ENCODE data around the gene CACNB2. TPM values are rescaled to one million over a fixed set of nuclear protein-coding genes. Genes with fewer than 3 reads are reported as not detected.

Gene CACNB2
- total RNA-seq, 2 donors from 2014 or later = 1.9 to 4.6 TPM

GRCh38 chr10:18340496-18341051, 200.3 kb downstream of the CACNB2 start:
- Histone ChIP-seq H3K36me3 (ENCODE audit: control insufficient read depth, insufficient read depth, low read length) (no peaks in the 10 kb centered on the region), H3K9me3 (ENCODE audit: control insufficient read depth, low read length) (no peaks in the 10 kb centered on the region), H3K27me3 (ENCODE audit: control insufficient read depth, insufficient read depth, low read length, poor library complexity, severe bottlenecking) (no peaks in the 10 kb centered on the region), H3K4me1 (ENCODE audit: control insufficient read depth, insufficient read depth, low read length) (no peaks in the 10 kb centered on the region), H3K27ac (ENCODE audit: low read depth, low read length) (no peak overlapping the region), H3K4me3 (ENCODE audit: low read length) (no peak overlapping the region), H3K9ac (ENCODE audit: extremely low read depth, low read length, poor library complexity, severe bottlenecking) (no peak overlapping the region)
- Mint-ChIP-seq H3K4me3 (no peak overlapping the region), H3K27me3 (ENCODE audit: insufficient read depth) (no peaks in the 10 kb centered on the region), H3K9me3 (no peaks in the 10 kb centered on the region), H3K36me3 (ENCODE audit: low read depth) (no peaks in the 10 kb centered on the region), H3K27ac (no peak overlapping the region), H3K4me1 (peaks cover 5% of the 10 kb centered on the region)
- no peak for DNase-seq
- TF ChIP-seq, protein P1, sequence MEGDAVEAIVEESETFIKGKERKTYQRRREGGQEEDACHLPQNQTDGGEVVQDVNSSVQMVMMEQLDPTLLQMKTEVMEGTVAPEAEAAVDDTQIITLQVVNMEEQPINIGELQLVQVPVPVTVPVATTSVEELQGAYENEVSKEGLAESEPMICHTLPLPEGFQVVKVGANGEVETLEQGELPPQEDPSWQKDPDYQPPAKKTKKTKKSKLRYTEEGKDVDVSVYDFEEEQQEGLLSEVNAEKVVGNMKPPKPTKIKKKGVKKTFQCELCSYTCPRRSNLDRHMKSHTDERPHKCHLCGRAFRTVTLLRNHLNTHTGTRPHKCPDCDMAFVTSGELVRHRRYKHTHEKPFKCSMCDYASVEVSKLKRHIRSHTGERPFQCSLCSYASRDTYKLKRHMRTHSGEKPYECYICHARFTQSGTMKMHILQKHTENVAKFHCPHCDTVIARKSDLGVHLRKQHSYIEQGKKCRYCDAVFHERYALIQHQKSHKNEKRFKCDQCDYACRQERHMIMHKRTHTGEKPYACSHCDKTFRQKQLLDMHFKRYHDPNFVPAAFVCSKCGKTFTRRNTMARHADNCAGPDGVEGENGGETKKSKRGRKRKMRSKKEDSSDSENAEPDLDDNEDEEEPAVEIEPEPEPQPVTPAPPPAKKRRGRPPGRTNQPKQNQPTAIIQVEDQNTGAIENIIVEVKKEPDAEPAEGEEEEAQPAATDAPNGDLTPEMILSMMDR (conservative IDR thresholded peaks at IDR 0.05) = no peak
- 73 to 85% methylated on average over 12 to 13 of the region's 13 CpGs for WGBS, 2 experiments (ENCODE audit: insufficient coverage in 1 of 2, insufficient read length in 1 of 2)

DNA sequence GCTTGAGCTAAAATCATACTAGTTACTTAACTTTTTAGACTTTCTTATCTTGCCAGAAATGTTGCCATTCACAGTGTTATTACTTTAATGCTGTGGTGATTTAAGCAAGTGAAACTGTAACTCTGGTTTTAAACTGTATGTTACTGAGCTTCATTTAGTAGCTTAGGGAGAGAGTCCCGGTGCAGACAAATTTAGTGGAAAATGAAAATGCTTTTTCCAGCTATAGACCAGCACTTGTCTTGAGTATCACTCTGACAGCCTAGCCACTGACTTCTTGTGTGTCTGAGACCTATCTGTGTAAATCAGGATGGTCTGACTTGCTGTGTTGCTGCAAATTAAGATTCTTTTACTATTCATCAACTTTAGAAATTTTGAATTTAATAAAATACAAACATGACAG, 200.8 kb downstream of the CACNB2 start:
- no peak for DNase-seq
- Histone ChIP-seq H3K4me1 (ENCODE audit: control insufficient read depth, insufficient read depth, low read length) (no peaks in the 10 kb centered on the region), H3K9ac (ENCODE audit: extremely low read depth, low read length, poor library complexity, severe bottlenecking) (no peak overlapping the region), H3K4me3 (ENCODE audit: low read length) (no peak overlapping the region), H3K27ac (ENCODE audit: low read depth, low read length) (no peak overlapping the region), H3K27me3 (ENCODE audit: control insufficient read depth, insufficient read depth, low read length, poor library complexity, severe bottlenecking) (no peaks in the 10 kb centered on the region), H3K36me3 (ENCODE audit: control insufficient read depth, insufficient read depth, low read length) (no peaks in the 10 kb centered on the region), H3K9me3 (ENCODE audit: control insufficient read depth, low read length) (no peaks in the 10 kb centered on the region)
- TF ChIP-seq, protein P1 (conservative IDR thresholded peaks at IDR 0.05) = no peak
- H3K36me3 Mint-ChIP-seq (ENCODE audit: low read depth) = no peaks in the 10 kb centered on the region
- H3K27ac Mint-ChIP-seq = no peak overlapping the region
- no peaks in the 10 kb centered on the region for H3K9me3 Mint-ChIP-seq
- peaks cover 5% of the 10 kb centered on the region for H3K4me1 Mint-ChIP-seq
- WGBS, 2 experiments (ENCODE audit: insufficient coverage in 1 of 2, insufficient read length in 1 of 2) = 88% methylated on average over 1 of the region's 1 CpG; no CpG with 5 or more reads in 1 of the 2 experiments
- H3K4me3 Mint-ChIP-seq = no peak overlapping the region
- H3K27me3 Mint-ChIP-seq (ENCODE audit: insufficient read depth) = no peaks in the 10 kb centered on the region

DNA sequence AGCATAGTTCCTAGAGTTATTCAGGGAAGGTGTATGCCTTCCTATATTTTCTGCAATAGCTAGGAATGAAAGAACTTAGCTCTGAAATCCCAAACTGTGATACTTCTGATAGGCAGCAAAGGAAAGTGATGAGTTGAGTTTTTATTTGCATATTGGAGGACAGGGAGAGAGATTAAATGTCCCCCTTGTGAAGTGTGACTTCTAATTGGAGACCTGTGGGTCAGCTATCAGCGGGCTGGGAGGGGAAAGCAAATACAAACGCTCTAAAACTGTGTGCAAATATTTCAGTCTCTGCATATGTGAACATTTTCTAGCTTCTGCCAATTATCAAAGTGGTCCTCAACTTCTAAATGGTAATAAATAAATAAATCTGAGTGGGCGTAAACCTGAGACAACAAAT, 203.3 kb downstream of the CACNB2 start:
- no peak for DNase-seq
- Histone ChIP-seq H3K36me3 (ENCODE audit: control insufficient read depth, insufficient read depth, low read length) (no peaks in the 10 kb centered on the region), H3K4me1 (ENCODE audit: control insufficient read depth, insufficient read depth, low read length) (no peaks in the 10 kb centered on the region), H3K9ac (ENCODE audit: extremely low read depth, low read length, poor library complexity, severe bottlenecking) (no peak overlapping the region), H3K27ac (ENCODE audit: low read depth, low read length) (no peak overlapping the region), H3K27me3 (ENCODE audit: control insufficient read depth, insufficient read depth, low read length, poor library complexity, severe bottlenecking) (no peaks in the 10 kb centered on the region), H3K4me3 (ENCODE audit: low read length) (no peak overlapping the region), H3K9me3 (ENCODE audit: control insufficient read depth, low read length) (no peaks in the 10 kb centered on the region)
- Mint-ChIP-seq H3K27me3 (ENCODE audit: insufficient read depth) (no peaks in the 10 kb centered on the region), H3K4me3 (no peak overlapping the region), H3K9me3 (no peaks in the 10 kb centered on the region), H3K36me3 (ENCODE audit: low read depth) (no peaks in the 10 kb centered on the region), H3K4me1 (peaks cover 5% of the 10 kb centered on the region), H3K27ac (no peak overlapping the region)
- TF ChIP-seq, protein P1 (conservative IDR thresholded peaks at IDR 0.05) = no peak
- 85% methylated on average over 3 of the region's 3 CpGs; no CpG with 5 or more reads in 1 of the 2 experiments for WGBS, 2 experiments (ENCODE audit: insufficient coverage in 1 of 2, insufficient read length in 1 of 2)

Measured in endodermal cell (in vitro differentiated cells).